Measurements from ENCODE around the gene MAP3K8. TPM values are rescaled to one million over a fixed set of nuclear protein-coding genes. Genes with fewer than 3 reads are reported as not detected.
A peak's percentile ranks its signal among the peaks of the same experiment; 100 is the strongest.

The MAP3K8 gene
- total and polyA plus RNA-seq, 2 experiments from 2014 or later, result 3.7 to 4.8 TPM

DNA sequence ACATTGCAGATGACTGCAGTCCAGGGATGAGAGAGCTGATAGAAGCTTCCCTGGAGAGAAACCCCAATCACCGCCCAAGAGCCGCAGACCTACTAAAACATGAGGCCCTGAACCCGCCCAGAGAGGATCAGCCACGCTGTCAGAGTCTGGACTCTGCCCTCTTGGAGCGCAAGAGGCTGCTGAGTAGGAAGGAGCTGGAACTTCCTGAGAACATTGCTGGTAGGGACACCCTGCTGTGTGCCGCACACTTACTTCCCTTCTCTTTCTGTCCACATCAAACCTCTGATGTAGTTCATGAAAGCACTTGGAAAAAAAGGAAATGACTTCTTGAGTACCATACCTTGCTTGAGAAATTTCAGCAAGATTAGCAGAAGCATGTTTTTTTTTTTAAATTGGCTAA lies 25.3 kb downstream of the MAP3K8 start:
- no peak overlapping the region for H3K4me2 ChIP-seq (ENCODE audit: unreplicated experiment)
- no peaks in the 10 kb centered on the region for H4K20me1 ChIP-seq (ENCODE audit: insufficient read depth)
- no peaks in the 10 kb centered on the region for H3K9me2 ChIP-seq (ENCODE audit: insufficient read depth)
- no peak for DNase-seq
- peaks cover 14% of the 10 kb centered on the region for H3K4me1 ChIP-seq (ENCODE audit: insufficient read depth)
- in situ Hi-C loops (cut with MboI), result no loop called here
- H3K79me2 ChIP-seq (ENCODE audit: insufficient read depth), result no peaks in the 10 kb centered on the region
- peaks cover 15% of the 10 kb centered on the region for H3F3A ChIP-seq (ENCODE audit: insufficient read depth)
- no peak overlapping the region for H3K9ac ChIP-seq
- peaks cover 16% of the 10 kb centered on the region for H3K36me3 ChIP-seq (ENCODE audit: low read depth)
- WGBS, 2 experiments (ENCODE audit: low coverage in 1 of 2, low lambda C conversion rate in 2 of 2, missing lambda C conversion rate in 2 of 2), result 95 to 96% methylated on average over 6 of the region's 6 CpGs
- no peaks in the 10 kb centered on the region for H3K27me3 ChIP-seq (replicated peaks; ENCODE audit: insufficient read depth)
- H3K27ac ChIP-seq, result no peak overlapping the region
- no peak overlapping the region for H2AFZ ChIP-seq
- no peaks in the 10 kb centered on the region for H3K9me3 ChIP-seq (ENCODE audit: low read depth)
- H3K4me3 ChIP-seq, result no peak overlapping the region
- no peak for TF ChIP-seq EZH2 (IDR thresholded peaks at IDR 0.05; ENCODE audit: insufficient read depth, poor library complexity, severe bottlenecking)
- no peak for TF ChIP-seq EZH2phosphoT487 (IDR thresholded peaks at IDR 0.05; ENCODE audit: insufficient read depth, low read depth)

DNA sequence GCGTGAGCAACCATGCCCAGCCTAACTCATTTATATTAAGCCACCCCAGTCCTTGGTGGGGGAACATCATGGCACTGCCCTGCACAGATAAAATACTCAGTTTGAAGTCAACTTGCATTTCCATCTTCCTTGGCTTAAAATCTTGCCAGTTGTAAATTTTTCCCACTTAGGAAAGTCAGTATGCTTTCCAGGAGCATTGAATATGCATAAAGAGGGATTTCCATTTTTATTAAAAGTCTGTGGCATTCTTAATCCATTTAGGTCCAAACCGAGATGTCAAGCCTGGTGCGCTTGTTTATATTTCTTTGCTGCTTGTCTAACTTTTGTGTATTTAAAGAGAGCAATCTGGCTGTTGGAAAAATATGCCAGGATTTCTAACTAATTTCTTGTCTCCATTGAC lies 26.1 kb downstream of the MAP3K8 start:
- no peak for TF ChIP-seq EZH2 (IDR thresholded peaks at IDR 0.05; ENCODE audit: insufficient read depth, poor library complexity, severe bottlenecking)
- no peak for TF ChIP-seq EZH2phosphoT487 (IDR thresholded peaks at IDR 0.05; ENCODE audit: insufficient read depth, low read depth)
- Histone ChIP-seq H3K36me3 (ENCODE audit: low read depth) (peaks cover 16% of the 10 kb centered on the region), H3F3A (ENCODE audit: insufficient read depth) (peaks cover 11% of the 10 kb centered on the region), H4K20me1 (ENCODE audit: insufficient read depth) (no peaks in the 10 kb centered on the region), H3K9me2 (ENCODE audit: insufficient read depth) (no peaks in the 10 kb centered on the region), H3K4me3 (no peak overlapping the region), H2AFZ (no peak overlapping the region), H3K9ac (no peak overlapping the region), H3K27ac (no peak overlapping the region), H3K4me1 (ENCODE audit: insufficient read depth) (peaks cover 9% of the 10 kb centered on the region), H3K27me3 (replicated peaks; ENCODE audit: insufficient read depth) (no peaks in the 10 kb centered on the region), H3K9me3 (ENCODE audit: low read depth) (no peaks in the 10 kb centered on the region), H3K79me2 (ENCODE audit: insufficient read depth) (no peaks in the 10 kb centered on the region), H3K4me2 (ENCODE audit: unreplicated experiment) (no peak overlapping the region)
- DNase-seq, result no peak
- in situ Hi-C loops (cut with MboI), result no loop called here
- 96 to 97% methylated on average over 3 of the region's 3 CpGs for WGBS, 2 experiments (ENCODE audit: low coverage in 1 of 2, low lambda C conversion rate in 2 of 2, missing lambda C conversion rate in 2 of 2)

DNA sequence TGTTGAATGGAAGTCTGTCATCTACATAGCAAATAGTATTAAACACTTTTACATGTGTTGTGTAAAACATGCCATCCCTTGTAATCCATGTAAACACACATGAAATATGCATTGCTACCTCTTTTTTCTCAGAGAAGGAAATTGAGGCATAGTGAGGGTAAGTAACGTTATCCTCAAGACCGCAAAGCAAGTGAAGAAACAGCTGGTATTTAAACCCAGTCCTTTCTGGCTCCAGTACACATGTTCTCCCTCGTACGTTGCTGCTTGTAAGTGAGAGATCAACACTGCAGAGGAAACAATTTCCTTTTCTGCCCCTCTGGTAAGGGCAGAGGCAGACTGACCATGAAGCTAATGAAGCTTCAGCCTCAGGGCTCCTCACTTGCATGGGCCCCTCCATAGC lies 28.5 kb downstream of the MAP3K8 start:
- TF ChIP-seq EZH2 (IDR thresholded peaks at IDR 0.05; ENCODE audit: insufficient read depth, poor library complexity, severe bottlenecking), result no peak
- TF ChIP-seq EZH2phosphoT487 (IDR thresholded peaks at IDR 0.05; ENCODE audit: insufficient read depth, low read depth), result no peak
- no peaks in the 10 kb centered on the region for H3K79me2 ChIP-seq (ENCODE audit: insufficient read depth)
- no peak for DNase-seq
- no peaks in the 10 kb centered on the region for H3K9me2 ChIP-seq (ENCODE audit: insufficient read depth)
- no peaks in the 10 kb centered on the region for H3F3A ChIP-seq (ENCODE audit: insufficient read depth)
- H3K27me3 ChIP-seq (replicated peaks; ENCODE audit: insufficient read depth), result no peaks in the 10 kb centered on the region
- H3K9ac ChIP-seq, result no peak overlapping the region
- H3K27ac ChIP-seq, result no peak overlapping the region
- no peak overlapping the region for H2AFZ ChIP-seq
- H3K4me3 ChIP-seq, result no peak overlapping the region
- H3K4me2 ChIP-seq (ENCODE audit: unreplicated experiment), result no peak overlapping the region
- H3K9me3 ChIP-seq (ENCODE audit: low read depth), result no peaks in the 10 kb centered on the region
- peaks cover 16% of the 10 kb centered on the region for H3K36me3 ChIP-seq (ENCODE audit: low read depth)
- no peaks in the 10 kb centered on the region for H4K20me1 ChIP-seq (ENCODE audit: insufficient read depth)
- no peaks in the 10 kb centered on the region for H3K4me1 ChIP-seq (ENCODE audit: insufficient read depth)
- 96 to 98% methylated on average over 4 of the region's 4 CpGs for WGBS, 2 experiments (ENCODE audit: low coverage in 1 of 2, low lambda C conversion rate in 2 of 2, missing lambda C conversion rate in 2 of 2)
- in situ Hi-C loops (cut with MboI), result no loop called here

DNA sequence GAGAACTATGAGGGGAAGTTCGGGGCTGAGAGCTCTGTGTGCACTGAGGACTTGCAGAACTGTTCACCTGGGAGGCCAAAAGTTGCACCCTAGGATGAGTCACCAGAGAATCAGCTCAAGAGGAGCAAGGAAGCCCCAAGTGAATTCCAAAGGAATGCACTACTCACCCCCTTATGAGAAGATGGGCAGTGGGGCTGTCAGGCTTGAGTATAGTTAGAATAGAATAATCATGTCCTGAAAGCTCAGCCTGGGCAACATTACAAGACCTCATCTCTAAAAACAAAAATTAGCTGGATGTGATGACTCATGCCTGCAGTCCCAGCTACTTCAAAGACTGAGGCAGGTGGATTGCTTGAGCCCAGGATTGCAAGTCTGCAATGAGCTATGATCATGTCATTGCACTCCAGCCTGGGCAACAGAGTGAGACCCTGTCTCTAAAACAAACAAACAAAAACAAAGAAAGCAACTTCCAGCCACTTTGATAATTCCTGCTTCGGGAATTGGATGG lies 30.0 kb downstream of the MAP3K8 start:
- H3K4me3 ChIP-seq, result no peak overlapping the region
- 16 to 29% methylated on average over 2 of the region's 2 CpGs for WGBS, 2 experiments (ENCODE audit: low coverage in 1 of 2, low lambda C conversion rate in 2 of 2, missing lambda C conversion rate in 2 of 2)
- H3K4me2 ChIP-seq (ENCODE audit: unreplicated experiment), result no peak overlapping the region
- TF ChIP-seq EZH2 (IDR thresholded peaks at IDR 0.05; ENCODE audit: insufficient read depth, poor library complexity, severe bottlenecking) (no peak), EZH2phosphoT487 (IDR thresholded peaks at IDR 0.05; ENCODE audit: insufficient read depth, low read depth) (no peak)
- H4K20me1 ChIP-seq (ENCODE audit: insufficient read depth), result no peaks in the 10 kb centered on the region
- peak; percentile 36 for DNase-seq
- no peaks in the 10 kb centered on the region for H3K9me3 ChIP-seq (ENCODE audit: low read depth)
- no peaks in the 10 kb centered on the region for H3K4me1 ChIP-seq (ENCODE audit: insufficient read depth)
- H3K9ac ChIP-seq, result no peak overlapping the region
- in situ Hi-C loops (cut with MboI), result no loop called here
- H3K36me3 ChIP-seq (ENCODE audit: low read depth), result peaks cover 16% of the 10 kb centered on the region
- H3K79me2 ChIP-seq (ENCODE audit: insufficient read depth), result no peaks in the 10 kb centered on the region
- no peaks in the 10 kb centered on the region for H3K27me3 ChIP-seq (replicated peaks; ENCODE audit: insufficient read depth)
- no peaks in the 10 kb centered on the region for H3F3A ChIP-seq (ENCODE audit: insufficient read depth)
- H3K9me2 ChIP-seq (ENCODE audit: insufficient read depth), result no peaks in the 10 kb centered on the region
- no peak overlapping the region for H3K27ac ChIP-seq
- H2AFZ ChIP-seq, result no peak overlapping the region

DNA sequence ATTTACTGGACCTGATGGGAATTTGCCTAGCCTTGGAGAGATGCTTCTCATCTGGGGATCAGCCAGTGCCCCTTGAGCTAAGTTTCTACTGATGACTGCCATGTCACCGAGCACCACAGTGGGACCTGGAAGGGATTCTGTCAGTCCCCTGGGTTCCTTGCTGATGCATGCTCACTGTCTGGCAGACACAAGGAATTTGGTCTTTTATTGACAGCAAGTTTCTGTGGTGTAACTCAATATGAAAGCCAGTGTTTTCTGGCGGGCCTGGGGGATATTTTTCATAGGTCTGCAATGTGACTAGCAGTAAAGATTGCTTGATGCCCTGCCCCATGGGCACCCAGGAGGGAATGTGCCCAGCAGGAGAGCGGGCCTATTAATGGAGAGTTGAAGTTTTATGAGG lies 30.7 kb downstream of the MAP3K8 start:
- Histone ChIP-seq H3F3A (ENCODE audit: insufficient read depth) (no peaks in the 10 kb centered on the region), H2AFZ (no peak overlapping the region), H3K9me2 (ENCODE audit: insufficient read depth) (no peaks in the 10 kb centered on the region), H3K9me3 (ENCODE audit: low read depth) (no peaks in the 10 kb centered on the region), H3K79me2 (ENCODE audit: insufficient read depth) (no peaks in the 10 kb centered on the region), H3K9ac (no peak overlapping the region), H4K20me1 (ENCODE audit: insufficient read depth) (no peaks in the 10 kb centered on the region), H3K4me1 (ENCODE audit: insufficient read depth) (no peaks in the 10 kb centered on the region), H3K27me3 (replicated peaks; ENCODE audit: insufficient read depth) (no peaks in the 10 kb centered on the region), H3K36me3 (ENCODE audit: low read depth) (peaks cover 16% of the 10 kb centered on the region), H3K4me2 (ENCODE audit: unreplicated experiment) (no peak overlapping the region), H3K27ac (no peak overlapping the region), H3K4me3 (no peak overlapping the region)
- in situ Hi-C loops (cut with MboI), result no loop called here
- no peak for DNase-seq
- WGBS, 2 experiments (ENCODE audit: low coverage in 1 of 2, low lambda C conversion rate in 2 of 2, missing lambda C conversion rate in 2 of 2), result 33 to 37% methylated on average over 3 of the region's 3 CpGs
- TF ChIP-seq EZH2phosphoT487 (IDR thresholded peaks at IDR 0.05; ENCODE audit: insufficient read depth, low read depth) (no peak), EZH2 (IDR thresholded peaks at IDR 0.05; ENCODE audit: insufficient read depth, poor library complexity, severe bottlenecking) (no peak)
